ENCODE data around the gene SUSD2. TPM values are rescaled to one million over a fixed set of nuclear protein-coding genes. Genes with fewer than 3 reads are reported as not detected.
A peak's percentile ranks its signal among the peaks of the same experiment; 100 is the strongest.

The SUSD2 gene
- polyA plus RNA-seq, 1 of the 3 experiments (the other 2 are of a cell fraction), result 0.82 TPM

DNA sequence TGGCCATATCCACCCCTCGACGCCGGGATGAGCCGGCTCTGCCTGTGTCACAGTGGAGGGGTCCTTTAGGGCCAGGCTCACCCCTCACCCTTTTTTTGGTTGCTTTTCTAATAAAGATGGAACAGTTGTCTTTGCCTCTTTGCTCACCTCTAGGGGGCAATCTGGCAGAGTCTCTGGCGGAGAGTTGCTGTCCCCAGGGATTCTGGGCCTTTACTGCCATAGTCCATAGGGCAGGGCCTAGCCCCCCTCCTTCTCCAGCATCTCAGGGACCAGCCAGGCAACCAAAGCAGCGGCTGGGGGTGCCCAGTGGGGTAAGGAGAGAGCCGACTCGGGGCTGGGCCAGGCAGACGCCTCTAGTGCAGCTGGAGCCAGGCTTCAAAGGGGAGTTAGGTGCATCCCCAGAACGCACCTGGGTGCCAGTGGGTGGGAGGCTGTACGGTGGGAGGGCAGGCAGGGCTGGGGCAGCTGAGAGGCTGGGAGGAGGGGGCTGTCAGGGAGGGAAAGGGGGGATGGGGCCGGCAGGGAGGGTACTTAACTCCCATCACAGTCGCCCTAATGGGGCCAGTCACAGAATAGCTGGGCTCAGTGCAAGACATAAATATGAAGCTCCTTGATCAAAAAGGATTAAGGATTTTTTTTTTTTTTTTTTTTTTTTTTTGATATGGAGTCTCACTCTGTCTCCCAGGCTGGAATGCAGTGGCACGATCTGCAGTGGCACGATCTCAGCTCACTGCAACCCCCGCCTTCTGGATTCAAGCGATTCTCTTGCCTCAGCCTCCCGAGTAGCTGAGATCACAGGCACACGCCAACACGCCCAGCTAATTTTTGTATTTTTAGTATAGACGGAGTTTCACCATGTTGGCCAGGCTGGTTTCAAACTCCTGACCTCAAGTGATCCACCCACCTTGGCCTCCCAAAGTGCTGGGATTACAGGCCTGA is 2.5 kb upstream of the SUSD2 start:
- POLR2A ChIA-PET, result no interaction called here
- peak; percentile 57 for DNase-seq

DNA sequence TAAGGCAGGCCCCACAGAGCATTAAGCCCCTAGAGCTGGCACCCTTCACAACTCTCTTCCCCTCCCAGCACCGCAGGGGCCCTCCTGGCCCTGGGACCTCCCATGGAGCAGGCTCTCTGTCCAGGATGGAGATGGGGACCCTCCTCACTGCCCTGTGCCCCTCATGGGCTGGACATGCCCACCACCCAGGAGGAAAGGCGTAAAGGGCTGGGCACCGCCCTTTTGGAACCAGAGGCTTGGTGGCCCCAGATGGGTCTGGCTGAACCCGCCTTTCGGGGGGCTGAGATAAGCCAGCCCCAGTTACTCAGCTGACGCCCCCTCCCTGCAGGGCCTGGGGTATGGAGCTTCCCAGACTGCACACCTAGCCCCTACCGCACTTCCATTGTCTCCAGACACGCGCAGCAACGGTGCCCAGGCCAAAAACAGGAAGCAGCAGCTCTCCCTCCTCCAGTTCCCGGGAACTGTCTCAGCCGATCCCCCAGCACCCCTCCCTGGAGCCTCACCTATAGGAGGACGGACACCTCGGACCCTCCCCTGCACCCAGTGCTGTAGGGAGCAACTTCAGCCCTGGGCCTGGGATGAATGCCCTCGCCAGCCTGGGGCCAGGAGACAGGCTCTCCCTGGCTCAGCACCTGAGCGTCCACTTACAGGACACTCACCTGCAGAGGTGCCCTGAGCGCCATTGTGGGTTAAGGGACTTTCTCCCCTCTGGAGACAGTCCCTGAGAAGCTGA is 1.6 kb upstream of the SUSD2 start:
- ChIA-PET POLR2A (no interaction called here), CTCF (interaction anchor here (0.8 to 3.2 kb wide), 7 partner anchors 10 to 195 kb away, joined by 3 to 24 read pairs (median 4); partner anchors contain the start of gene GGT5)
- Histone ChIP-seq H3K4me3 (ENCODE audit: low read depth in 2 of 2, low read length in 1 of 2) (no peak overlapping the region), H3K27ac (ENCODE audit: low read depth in 2 of 2, low read length in 1 of 2) (no peak overlapping the region), H3K9ac (no peak overlapping the region), H3K27me3 (ENCODE audit: insufficient read depth) (no peaks in the 10 kb centered on the region), H2AFZ (ENCODE audit: low read depth) (no peak overlapping the region), H3K9me2 (no peaks in the 10 kb centered on the region), H3K79me2 (ENCODE audit: insufficient read depth) (no peaks in the 10 kb centered on the region), H3F3A (replicated peaks; ENCODE audit: insufficient read depth) (peaks cover 2% of the 10 kb centered on the region), H3K9me3 (no peaks in the 10 kb centered on the region), H3K4me2 (no peak overlapping the region), H3K36me3 (replicated peaks in 1 of 2; ENCODE audit: control insufficient read depth in 1 of 2, insufficient read depth in 2 of 2, low read length in 1 of 2) (peaks cover 0 to 20% of the 10 kb centered on the region in 2 experiments), H4K20me1 (ENCODE audit: insufficient read depth) (no peaks in the 10 kb centered on the region), H3K4me1 (ENCODE audit: control insufficient read depth in 1 of 2, insufficient read depth in 2 of 2, low read depth in 1 of 2, low read length in 1 of 2) (peaks cover 0 to 12% of the 10 kb centered on the region in 2 experiments; a peak in 1 of 4 replicates)
- 100% methylated on average over 6 of the region's 17 CpGs for WGBS (ENCODE audit: low lambda C conversion rate)
- no peak for DNase-seq
- no peak for TF ChIP-seq SMC3 (IDR thresholded peaks at IDR 0.05; ENCODE audit: low read depth, low read length)

More for the DNA sequence above, 2.5 kb upstream of the SUSD2 start:
- no peak overlapping the region for H3K4me2 ChIP-seq
- no peak overlapping the region for H2AFZ ChIP-seq (ENCODE audit: low read depth)
- no peaks in the 10 kb centered on the region for H3K27me3 ChIP-seq (ENCODE audit: insufficient read depth)
- no peaks in the 10 kb centered on the region for H3K79me2 ChIP-seq (ENCODE audit: insufficient read depth)
- 94% methylated on average over 20 of the region's 21 CpGs for WGBS (ENCODE audit: low lambda C conversion rate)
- peaks cover 0 to 12% of the 10 kb centered on the region in 2 experiments; a peak in 1 of 4 replicates for H3K4me1 ChIP-seq (ENCODE audit: control insufficient read depth in 1 of 2, insufficient read depth in 2 of 2, low read depth in 1 of 2, low read length in 1 of 2)
- no peaks in the 10 kb centered on the region for H3K9me3 ChIP-seq
- H3K27ac ChIP-seq (ENCODE audit: low read depth in 2 of 2, low read length in 1 of 2), result no peak overlapping the region
- H4K20me1 ChIP-seq (ENCODE audit: insufficient read depth), result no peaks in the 10 kb centered on the region
- peaks cover 0 to 20% of the 10 kb centered on the region in 2 experiments for H3K36me3 ChIP-seq (replicated peaks in 1 of 2; ENCODE audit: control insufficient read depth in 1 of 2, insufficient read depth in 2 of 2, low read length in 1 of 2)
- TF ChIP-seq RXRA (IDR thresholded peaks at IDR 0.05; ENCODE audit: borderline replicate concordance, low read depth) (no peak), RCOR1 (IDR thresholded peaks at IDR 0.05; ENCODE audit: low read length) (no peak), SMC3 (IDR thresholded peaks at IDR 0.05; ENCODE audit: low read depth, low read length) (0 out of 2 replicates have a peak, but pooled peaks have one; percentile 4)
- TF ChIP-seq, protein P1, sequence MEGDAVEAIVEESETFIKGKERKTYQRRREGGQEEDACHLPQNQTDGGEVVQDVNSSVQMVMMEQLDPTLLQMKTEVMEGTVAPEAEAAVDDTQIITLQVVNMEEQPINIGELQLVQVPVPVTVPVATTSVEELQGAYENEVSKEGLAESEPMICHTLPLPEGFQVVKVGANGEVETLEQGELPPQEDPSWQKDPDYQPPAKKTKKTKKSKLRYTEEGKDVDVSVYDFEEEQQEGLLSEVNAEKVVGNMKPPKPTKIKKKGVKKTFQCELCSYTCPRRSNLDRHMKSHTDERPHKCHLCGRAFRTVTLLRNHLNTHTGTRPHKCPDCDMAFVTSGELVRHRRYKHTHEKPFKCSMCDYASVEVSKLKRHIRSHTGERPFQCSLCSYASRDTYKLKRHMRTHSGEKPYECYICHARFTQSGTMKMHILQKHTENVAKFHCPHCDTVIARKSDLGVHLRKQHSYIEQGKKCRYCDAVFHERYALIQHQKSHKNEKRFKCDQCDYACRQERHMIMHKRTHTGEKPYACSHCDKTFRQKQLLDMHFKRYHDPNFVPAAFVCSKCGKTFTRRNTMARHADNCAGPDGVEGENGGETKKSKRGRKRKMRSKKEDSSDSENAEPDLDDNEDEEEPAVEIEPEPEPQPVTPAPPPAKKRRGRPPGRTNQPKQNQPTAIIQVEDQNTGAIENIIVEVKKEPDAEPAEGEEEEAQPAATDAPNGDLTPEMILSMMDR (IDR thresholded peaks at IDR 0.05), result peak; percentile 52
- H3K9me2 ChIP-seq, result no peaks in the 10 kb centered on the region
- H3K4me3 ChIP-seq (ENCODE audit: low read depth in 2 of 2, low read length in 1 of 2), result no peak overlapping the region; a peak in 1 of 4 replicates
- no peak overlapping the region for H3K9ac ChIP-seq
- CTCF ChIA-PET, result interaction anchor here (0.8 to 3.2 kb wide), 6 partner anchors 11 to 194 kb away, joined by 3 to 24 read pairs (median 4); partner anchors contain the start of gene GGT5
- H3F3A ChIP-seq (replicated peaks; ENCODE audit: insufficient read depth), result peaks cover 5% of the 10 kb centered on the region

Data from SK-N-SH (cell line).